ENCODE results near the gene ANKRD44.
A peak's percentile ranks its signal among the peaks of the same experiment; 100 is the strongest.
"Not testable (repeated sequence)": the region's sequence is repeated elsewhere in the genome, so short reads cannot be mapped to it uniquely, and the experiment has no call there.

Gene ANKRD44

GRCh38 chr2:197071213-197071612 is 239.4 kb downstream of the ANKRD44 start:
- no peak for DNase-seq

GRCh38 chr2:197069958-197070357 is 240.6 kb downstream of the ANKRD44 start:
- DNase-seq: no peak

GRCh38 chr2:197062574-197062973 is 248.0 kb downstream of the ANKRD44 start:
- DNase-seq: not testable (repeated sequence)

GRCh38 chr2:197059477-197059876 is 251.1 kb downstream of the ANKRD44 start:
- DNase-seq: no peak

GRCh38 chr2:197058777-197059300 is 251.7 kb downstream of the ANKRD44 start:
- no peak for DNase-seq

GRCh38 chr2:197057959-197058358 is 252.6 kb downstream of the ANKRD44 start:
- no peak for DNase-seq

GRCh38 chr2:197055045-197055444 is 255.5 kb downstream of the ANKRD44 start:
- no peak for DNase-seq

- DNase-seq: no peak
Measured at GRCh38 chr2:197054437-197054836, 256.1 kb downstream of the ANKRD44 start.

- no peak for DNase-seq
Measured at GRCh38 chr2:197052356-197052755, 258.2 kb downstream of the ANKRD44 start.

- peak; percentile 9 for DNase-seq
Measured at GRCh38 chr2:197045115-197045514, 265.5 kb downstream of the ANKRD44 start.

GRCh38 chr2:197042739-197043196 is 267.8 kb downstream of the ANKRD44 start:
- no peak for DNase-seq

- no peak for DNase-seq
Measured at GRCh38 chr2:197037863-197038398, 272.6 kb downstream of the ANKRD44 start.

GRCh38 chr2:197035002-197035401 is 275.6 kb downstream of the ANKRD44 start:
- DNase-seq: no peak

GRCh38 chr2:197034292-197034691 is 276.3 kb downstream of the ANKRD44 start:
- no peak for DNase-seq

- DNase-seq: no peak
Measured at GRCh38 chr2:197033222-197033621, 277.4 kb downstream of the ANKRD44 start.

GRCh38 chr2:197031803-197032202 is 278.8 kb downstream of the ANKRD44 start:
- no peak for DNase-seq

- DNase-seq: no peak
Measured at GRCh38 chr2:197030090-197030489, 280.5 kb downstream of the ANKRD44 start.

- DNase-seq: no peak
Measured at GRCh38 chr2:197028633-197029032, 281.9 kb downstream of the ANKRD44 start.

- DNase-seq: no peak
Measured at GRCh38 chr2:197028230-197028629, 282.4 kb downstream of the ANKRD44 start.

GRCh38 chr2:197024206-197024605 is 286.4 kb downstream of the ANKRD44 start:
- no peak for DNase-seq

- DNase-seq: not testable (repeated sequence)
Measured at GRCh38 chr2:197020921-197021320, 289.7 kb downstream of the ANKRD44 start.

- no peak for DNase-seq
Measured at GRCh38 chr2:197013098-197013497, 297.5 kb downstream of the ANKRD44 start.

- DNase-seq: no peak
Measured at GRCh38 chr2:197011801-197012641, 298.6 kb downstream of the ANKRD44 start.

- DNase-seq: no peak
Measured at GRCh38 chr2:197011021-197011417, 299.6 kb downstream of the ANKRD44 start.

All from KG1 (cell line).